OCI-LY7 (cell line): ENCODE results near the gene P3H1.

Source experiments
- EZH2phosphoT487 ChIP-seq: fragments of 200-600 bp; sonication (generic); IDR thresholded peaks from 2 replicates; pipeline ENCODE4 v1.6.1; 2018; ENCODE audit warnings: low read depth, borderline replicate concordance, mild to moderate bottlenecking, mixed run types, antibody characterized with exemption, low read length, moderate library complexity, mixed read lengths
- TF ChIP-seq, protein P1 (sequence below): fragments of 200-600 bp; sonication (generic); conservative IDR thresholded peaks from 2 replicates; pipeline ENCODE4 v1.5.1; 2014; ENCODE audit warnings: mild to moderate bottlenecking, antibody characterized with exemption, low read length, moderate library complexity, mixed read lengths

DNA sequence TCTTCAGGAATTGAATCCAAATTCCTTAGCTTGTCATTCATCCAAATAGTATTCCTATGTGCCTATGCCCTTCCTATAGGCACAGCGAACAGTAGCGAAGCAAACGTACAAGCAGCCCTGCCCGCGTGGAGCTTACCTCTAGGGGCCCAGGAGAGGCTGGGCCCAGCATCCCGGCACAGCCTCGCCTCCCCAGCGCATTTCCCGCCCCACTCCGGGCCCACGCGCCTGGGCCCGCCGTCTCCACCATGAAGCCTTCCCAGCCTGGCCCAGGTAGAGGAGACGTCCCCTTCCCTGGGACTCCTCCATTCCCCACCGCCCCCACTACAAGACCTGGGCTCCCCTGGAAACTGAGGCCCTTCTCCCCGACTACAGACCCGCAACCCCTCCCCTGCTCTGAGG lies 17.7 kb upstream of the P3H1 start:
- TF ChIP-seq, protein P1, sequence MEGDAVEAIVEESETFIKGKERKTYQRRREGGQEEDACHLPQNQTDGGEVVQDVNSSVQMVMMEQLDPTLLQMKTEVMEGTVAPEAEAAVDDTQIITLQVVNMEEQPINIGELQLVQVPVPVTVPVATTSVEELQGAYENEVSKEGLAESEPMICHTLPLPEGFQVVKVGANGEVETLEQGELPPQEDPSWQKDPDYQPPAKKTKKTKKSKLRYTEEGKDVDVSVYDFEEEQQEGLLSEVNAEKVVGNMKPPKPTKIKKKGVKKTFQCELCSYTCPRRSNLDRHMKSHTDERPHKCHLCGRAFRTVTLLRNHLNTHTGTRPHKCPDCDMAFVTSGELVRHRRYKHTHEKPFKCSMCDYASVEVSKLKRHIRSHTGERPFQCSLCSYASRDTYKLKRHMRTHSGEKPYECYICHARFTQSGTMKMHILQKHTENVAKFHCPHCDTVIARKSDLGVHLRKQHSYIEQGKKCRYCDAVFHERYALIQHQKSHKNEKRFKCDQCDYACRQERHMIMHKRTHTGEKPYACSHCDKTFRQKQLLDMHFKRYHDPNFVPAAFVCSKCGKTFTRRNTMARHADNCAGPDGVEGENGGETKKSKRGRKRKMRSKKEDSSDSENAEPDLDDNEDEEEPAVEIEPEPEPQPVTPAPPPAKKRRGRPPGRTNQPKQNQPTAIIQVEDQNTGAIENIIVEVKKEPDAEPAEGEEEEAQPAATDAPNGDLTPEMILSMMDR, result no peak
- no peak for TF ChIP-seq EZH2phosphoT487
